Kidney tubule cell (primary cell): ENCODE measurements around the gene TFF1.

Experiments
- DNase-seq: peaks from one replicate; pipeline ENCODE4 v3.0.0-alpha.2; 2018; ENCODE audit warnings: low spot score

Gene TFF1

DNA sequence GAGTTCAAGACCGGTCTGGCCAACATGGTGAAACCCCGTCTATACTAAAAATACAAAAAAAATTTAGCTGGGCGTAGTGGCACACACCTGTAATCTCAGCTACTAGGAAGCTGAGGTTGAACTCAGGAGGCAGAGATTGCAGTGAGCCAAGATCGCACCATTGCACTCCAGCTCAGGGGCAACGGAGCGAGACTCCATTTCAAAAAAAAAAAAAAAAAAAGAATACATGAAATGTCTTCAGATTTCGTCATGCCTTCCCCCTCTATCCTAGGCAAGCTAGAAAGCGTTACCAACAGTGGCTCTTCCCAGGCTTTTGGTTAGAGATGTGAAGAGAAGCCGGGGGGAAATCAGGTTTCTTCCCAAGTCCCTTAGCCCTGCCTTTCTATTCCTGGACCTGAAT, 3.6 kb downstream of the TFF1 start:
- DNase-seq = peak; percentile 8

DNA sequence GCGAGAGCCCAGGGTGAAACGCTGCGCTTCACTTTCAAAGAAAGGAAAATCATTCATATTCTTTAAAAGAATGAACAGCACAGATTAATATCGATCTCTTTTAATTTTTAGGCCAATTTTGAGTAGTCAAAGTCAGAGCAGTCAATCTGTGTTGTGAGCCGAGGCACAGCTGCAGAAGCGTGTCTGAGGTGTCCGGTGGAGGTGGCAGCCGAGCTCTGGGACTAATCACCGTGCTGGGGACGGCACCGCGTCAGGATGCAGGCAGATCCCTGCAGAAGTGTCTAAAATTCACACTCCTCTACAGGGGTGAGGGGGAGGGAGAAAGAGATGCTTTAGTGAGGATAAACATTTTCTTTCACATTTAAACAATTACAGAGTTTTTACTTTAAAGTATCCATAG, 4.1 kb downstream of the TFF1 start:
- DNase-seq = no peak

DNA sequence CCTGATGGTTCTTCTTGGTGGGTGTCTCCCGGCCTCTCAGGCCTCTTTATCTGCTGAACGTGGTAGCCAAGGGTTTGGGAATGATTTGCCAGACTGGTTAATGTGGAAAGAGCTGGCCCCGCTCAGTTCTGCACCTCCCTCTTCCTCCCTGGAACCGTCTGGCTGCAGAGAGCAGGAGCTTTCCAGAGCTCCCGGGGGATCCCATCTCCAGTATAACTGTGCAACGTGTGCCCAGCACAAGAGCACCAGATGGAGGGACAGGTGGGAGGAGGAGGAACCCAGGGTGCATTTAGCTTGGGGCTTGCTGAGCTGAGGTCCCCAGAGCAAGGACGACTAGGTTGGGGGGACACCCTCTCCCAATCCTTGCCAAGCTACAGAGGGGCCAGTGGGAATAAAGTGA, 5.0 kb downstream of the TFF1 start:
- no peak for DNase-seq

DNA sequence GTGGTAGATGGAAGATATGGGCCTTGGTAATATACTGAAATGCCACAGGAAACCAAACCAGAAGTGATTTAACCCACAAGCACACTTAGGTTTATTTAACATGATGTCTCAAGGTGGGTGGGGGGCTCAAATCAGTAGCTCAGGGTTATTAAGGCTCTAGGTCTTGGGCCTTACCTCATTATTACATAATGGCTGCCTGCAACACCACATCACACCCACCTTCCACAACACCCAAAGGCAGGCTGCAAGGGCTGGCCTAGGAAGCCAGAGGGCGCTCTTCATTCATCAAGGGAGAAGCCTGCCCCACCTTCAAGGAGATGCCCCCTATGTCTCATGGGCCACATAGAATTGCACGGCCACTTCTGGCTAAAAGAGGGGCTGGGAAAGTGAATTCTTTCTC, 6.0 kb downstream of the TFF1 start:
- no peak for DNase-seq

DNA sequence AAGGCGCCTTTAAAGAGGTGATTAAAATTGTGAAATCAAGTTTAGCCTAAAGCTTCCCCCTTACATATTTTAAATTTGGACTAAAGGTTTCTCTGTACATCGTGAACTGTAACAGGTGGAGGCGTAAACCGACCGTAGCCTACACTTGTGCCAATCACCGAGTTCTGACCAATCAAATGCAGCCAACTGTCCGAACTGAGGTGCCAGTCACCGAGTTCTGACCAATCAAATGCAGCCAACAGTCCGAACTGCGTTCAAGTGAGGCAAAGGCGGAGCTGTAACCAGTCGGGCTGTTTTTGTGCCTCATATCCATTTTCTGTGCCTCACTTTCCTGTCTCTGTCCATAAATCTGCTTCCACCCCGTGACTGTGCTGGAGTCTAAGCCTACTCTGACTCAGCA, 7.4 kb downstream of the TFF1 start:
- DNase-seq = no peak

DNA sequence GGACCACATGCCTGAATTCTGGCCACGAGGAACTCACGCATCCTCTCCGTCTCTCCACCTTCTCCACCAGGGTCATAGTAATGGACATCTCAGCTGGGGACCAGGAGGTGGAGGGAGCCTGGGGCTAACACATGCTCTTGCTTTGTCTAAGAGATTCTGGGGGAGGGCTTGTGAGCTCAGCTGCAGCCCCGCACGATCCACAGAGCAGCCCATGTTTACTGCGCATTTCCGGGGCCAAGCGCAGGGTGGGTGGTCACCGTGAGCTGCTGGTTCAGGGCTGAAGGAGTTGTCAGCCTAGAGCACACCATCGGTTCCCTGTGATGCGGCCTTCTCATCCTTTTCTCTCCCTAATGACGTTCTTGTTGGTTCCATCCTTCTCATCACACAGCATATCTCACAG, 8.1 kb downstream of the TFF1 start:
- DNase-seq = no peak

DNA sequence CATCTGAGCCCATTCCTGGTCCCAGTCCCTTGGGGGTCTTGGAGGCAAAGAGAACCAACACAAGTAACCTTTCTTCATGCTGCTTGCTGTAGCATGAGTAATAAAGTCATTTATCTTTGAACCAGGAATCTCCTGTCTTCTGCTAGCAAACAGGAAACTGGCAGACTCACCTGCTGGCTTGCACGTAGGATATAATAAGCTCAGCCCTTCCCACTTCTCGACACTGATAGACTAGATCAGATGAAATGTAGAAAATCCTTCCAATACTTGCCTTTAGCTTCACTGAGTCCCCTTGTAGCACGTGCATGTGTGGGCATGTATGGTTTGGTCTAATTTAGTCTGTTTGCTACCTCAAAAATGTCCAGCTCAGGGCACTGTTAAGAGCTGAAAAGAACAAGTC, 9.0 kb downstream of the TFF1 start:
- DNase-seq = no peak

DNA sequence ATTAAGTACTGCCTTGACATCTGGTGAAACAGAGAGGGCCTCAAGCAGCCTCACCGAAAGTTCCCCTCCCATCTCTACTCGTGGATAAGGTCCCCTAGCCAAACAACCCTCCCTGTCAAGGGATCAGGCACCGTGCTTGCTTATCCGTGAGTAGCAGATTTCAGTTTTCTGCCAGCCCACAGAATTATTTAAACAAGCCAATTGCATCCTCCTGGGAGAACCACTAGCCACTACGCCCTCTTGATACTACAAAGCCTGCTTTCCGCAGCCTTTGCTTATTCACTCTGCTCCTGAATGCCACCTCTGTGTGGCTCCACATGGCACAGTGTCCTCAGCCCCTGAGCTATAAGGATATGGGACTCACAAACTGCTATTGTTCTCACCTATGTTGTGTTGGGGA, 9.7 kb downstream of the TFF1 start:
- no peak for DNase-seq

DNA sequence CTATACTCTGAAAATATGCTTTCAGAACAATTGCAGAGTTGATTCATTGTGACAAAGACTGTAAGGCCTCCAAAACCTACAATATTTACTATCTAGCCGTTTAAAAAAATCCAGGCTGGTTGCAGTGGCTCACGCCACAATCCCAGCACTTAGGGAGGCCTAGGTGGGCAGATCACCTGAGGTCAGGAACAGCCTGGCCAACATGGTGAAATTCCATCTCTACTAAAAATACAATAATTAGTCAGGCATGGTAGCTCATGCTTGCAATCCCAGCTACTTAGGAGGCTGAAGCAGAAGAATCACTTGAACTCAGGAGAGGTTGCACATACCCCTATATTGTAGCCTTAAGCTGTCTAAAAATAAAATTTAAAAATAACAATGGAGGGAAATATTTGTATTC, 10.3 kb downstream of the TFF1 start:
- DNase-seq = peak; percentile 35

DNA sequence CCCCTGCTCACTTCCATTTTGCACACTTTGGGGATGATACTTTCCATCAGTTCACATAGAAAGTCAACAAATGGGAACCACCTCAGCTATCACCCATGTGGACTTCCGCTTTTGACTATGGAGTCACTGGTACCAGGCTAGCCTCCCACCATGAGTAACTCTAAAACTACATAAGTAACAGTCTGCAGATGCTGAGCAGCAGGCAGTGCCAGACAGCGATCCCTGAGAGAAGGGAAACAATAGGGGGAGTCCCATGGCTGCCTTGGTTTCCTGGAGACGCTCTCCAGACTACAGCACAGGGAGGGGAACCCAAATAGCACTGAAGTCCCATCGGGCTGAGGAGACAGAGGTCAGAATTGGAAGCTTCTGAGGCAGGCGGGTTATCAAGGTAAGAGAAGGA, 12.7 kb downstream of the TFF1 start:
- no peak for DNase-seq

DNA sequence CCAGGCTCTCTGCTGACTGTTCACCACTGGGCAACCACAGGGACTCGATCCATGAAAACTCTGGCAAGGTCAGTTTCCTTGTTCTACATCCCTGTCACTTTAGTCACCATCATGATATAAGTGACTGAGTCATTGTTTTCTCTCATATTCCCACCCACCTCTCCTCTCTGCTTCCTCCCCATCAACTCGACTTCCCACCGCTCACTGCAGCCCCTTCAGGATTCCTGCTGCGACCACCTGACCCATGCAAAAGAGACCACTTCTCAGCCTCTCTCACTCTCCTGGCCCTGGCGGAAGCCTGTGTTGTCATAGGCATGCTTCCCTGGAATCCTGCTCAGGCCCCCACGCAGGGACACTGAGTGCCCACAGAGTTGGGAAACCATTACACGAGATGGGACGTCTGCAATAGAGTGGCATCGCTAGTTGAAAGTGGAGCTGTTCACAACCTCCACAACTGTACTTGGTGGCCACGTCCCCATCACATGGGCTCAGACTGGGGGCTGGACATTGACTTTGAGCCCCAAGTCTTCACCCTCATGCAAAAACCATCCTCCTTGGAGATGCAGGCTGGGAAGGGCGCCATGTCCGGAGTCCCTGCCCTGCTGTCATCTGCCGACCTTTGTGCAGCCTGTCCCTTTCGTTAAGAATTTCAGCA, 13.8 kb downstream of the TFF1 start:
- DNase-seq = peak; percentile 52

DNA sequence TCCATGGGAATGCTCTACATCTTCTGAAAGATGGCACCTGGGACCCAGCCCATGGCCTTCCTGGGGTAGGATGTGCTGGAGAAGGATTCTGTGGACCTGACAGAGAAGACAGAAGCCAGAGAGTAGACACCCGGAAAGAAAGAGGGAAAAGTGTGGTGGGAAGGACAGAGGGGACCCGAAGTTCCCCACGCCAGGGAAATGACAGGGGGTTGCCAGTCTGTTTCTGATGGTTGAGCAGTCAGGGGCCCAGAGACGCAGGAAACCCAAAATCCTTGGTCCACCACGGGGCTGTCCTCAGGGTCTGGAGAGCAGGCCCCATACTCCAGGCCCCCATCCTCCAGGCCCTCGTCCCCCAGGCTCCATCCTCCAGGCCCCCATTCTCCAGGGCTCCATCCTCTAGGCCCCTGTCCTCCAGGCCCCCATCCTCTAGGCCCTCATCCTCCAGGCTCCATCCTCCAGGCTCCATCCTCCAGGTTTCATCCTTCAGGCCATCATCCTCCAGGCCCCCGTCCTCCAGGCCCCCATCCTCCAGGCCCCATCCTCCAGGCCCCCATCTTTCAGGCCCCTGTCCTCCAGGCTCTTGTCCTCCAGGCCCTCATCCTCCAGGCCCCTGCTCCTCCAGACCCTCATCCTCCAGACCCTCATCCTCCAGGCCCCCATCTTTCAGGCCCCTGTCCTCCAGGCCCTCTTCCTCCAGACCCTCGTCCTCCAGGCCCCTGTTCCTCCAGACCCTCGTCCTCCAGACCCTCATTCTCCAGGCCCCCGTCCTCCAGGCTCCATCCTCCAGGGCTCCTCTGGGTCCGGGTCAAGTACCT, 14.5 kb downstream of the TFF1 start:
- DNase-seq = no peak

DNA sequence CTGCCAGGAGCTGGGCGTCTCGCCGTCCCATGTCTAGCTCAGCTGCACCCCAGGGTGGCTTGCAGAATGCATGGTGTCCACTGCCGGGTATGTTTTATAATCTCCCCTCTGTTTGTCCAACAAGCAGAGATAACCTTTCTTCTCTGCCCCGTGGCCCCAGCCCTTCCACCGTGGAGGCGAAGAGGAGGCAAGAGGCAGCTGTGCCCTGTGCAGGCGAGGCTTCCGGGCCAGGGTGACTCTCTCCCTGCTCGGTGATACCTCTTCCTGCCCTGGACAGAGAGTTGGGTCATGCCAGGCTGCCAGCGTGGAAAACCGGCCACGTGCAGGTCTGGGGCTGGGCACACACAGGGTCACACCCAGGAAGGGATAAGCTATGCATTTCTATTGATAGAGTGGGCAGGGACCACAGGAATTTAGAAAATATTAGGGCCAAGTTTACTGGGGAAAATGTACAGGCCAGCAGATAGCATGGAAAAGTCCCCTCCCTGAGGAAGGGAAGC, 15.4 kb downstream of the TFF1 start, which contains the start of gene TFF2:
Gene TFF2, minus strand, starts transcription at position 68 of the 500 bp plus-strand sequence. Its CDS starts 37 bp downstream, at position 31.
- peak; percentile 17 for DNase-seq

DNA sequence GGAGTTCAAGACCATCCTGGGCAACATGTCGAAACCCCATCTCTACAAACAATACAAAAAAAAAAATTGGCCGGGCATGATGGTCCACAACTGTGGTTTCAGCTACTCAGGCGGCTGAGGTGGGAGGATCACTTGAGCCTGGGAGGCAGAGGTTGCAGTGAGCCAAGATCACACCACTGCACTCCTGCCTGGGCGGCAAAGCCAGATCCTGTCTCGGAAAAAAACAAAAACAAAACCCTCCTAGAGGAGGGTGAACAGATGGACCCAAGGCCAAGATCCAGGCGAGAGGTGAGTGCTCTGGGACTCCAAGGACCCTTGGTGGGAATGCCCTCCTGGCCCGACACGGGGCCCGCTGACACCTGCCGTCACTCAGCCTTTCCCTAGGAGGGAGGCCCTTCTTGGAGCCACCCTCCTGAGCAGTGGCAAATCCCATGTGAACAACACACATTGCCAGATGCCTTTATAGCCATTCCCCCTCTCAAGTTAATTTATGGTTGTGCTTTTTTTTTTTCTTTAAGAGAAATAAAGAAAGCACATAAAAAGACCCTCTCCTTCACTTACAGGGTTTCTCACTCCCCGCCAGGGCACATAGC, 15.9 kb downstream of the TFF1 start:
- DNase-seq = no peak

DNA sequence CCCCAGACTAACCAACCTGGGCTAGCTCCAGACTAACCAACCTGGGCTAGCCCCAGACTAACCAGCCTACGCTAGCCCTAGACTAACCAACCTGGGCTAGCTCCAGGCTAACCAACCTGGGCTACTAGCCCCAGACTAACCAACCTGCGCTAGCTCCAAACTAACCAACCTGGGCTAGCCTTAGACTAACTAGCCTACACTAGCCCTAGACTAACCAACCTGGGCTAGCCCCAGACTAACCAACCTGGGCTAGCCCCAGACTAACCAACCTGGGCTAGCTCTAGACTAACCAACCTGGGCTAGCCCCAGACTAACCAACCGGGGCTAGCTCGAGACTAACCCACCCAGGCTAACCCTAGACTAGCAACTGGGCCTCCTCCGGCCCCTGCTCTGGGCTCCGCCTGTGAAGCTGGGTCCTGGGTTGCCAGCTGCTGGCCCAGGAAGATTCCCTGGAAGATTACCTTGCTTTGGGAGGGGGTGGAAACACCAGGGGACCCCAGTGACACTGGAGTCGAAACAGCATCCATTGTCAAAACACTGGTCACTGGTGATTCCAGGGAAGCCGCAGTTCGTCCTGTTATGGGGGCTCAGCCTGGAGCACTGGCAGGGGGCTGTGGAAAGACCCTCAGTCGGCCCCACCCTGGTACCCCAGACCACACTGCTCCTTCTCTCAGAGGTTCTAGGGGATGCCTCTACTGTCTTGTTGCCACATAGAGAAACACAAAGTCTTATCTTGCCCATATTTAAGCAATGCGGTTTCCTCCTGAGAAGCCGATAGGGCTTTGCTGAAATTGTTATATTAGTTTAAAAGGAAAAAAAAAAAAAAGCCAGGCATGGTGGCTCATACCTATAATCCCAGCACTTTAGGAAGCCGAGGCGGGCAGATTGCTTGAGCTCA, 16.7 kb downstream of the TFF1 start:
- no peak for DNase-seq

DNA sequence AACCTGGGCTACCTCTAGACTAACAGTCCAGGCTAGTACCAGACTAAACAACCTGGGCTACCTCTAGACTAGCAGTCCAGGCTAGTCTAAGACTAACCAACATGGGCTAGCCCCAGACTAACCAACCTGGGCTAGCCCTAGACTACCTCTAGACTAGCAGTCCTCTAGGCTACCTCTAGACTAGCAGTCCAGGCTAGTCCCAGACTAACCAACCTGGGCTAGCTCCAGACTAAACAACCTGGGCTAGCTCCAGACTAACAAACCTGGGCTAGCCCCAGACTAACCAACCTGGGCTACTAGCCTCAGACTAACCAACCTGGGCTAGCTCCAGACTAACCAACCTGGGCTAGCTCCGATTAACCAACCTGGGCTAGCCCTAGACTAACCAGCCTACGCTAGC, 17.6 kb downstream of the TFF1 start:
- no peak for DNase-seq

DNA sequence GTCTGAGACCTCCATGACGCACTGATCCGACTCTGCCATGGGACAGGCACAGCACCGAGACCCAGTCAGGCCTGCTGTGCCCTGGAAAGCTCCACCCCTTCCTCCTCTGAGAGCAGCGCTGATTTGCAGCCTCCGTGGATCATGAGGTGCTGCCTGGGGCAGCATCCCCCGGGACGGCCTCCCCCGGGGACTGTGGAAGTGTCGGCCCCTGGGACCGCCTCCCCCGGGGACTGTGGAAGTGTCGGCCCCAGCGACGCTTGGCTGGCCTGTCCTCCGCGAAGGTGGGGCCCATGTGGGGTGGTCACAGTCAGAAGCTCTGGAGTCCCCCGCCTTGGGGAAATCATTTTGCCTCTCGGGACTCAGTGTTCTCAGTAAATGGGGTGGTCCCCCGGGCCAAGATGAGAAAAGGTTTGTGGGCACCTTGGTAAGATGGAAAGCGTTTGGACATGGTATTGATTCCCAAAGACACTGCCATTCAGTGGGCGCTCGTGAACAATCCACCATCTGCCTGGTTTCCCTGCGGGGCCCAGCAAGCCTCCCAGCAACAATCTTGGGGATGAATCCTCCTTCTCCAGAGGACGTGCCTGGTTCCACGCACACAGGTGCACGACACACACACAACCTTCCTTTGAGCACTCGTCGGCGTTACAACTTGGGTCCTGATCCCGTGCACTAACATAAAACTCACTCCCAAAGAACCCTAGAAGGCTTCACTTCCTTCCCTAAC, 18.6 kb downstream of the TFF1 start:
- DNase-seq = no peak

DNA sequence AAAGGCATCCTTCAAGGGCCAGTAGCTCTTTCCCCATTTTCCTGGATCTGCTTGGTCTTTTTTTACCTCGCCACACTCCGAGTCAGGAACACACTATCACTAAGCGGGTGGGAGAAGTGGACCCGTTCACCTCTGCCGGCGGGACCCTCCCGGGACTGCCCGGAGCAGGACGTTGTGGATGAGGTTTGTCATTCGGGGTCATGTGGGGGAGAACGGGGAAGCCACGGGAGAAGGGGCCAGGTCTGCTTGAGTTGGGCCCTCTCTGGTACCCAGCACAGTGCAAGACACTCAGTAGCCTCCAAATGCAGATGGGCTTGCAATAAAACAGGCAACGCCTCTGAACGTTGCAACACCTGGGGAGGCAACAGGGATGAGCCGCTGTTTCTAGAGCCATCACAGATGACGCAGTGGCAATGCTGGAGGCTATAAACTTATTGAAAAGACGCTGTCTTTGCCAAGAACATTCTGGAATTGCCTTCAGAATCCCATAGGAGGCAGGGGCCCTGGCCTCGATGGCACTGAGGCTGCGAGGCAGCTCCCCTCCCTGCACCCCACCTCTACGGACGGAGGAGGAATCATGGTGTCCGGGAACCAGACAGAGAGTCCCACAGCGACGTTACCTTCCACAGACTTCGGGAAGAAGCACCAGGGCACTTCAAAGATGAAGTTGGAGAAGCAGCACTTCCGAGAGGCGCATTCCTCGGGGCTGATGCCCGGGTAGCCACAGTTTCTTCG, 19.3 kb downstream of the TFF1 start:
- no peak for DNase-seq

DNA sequence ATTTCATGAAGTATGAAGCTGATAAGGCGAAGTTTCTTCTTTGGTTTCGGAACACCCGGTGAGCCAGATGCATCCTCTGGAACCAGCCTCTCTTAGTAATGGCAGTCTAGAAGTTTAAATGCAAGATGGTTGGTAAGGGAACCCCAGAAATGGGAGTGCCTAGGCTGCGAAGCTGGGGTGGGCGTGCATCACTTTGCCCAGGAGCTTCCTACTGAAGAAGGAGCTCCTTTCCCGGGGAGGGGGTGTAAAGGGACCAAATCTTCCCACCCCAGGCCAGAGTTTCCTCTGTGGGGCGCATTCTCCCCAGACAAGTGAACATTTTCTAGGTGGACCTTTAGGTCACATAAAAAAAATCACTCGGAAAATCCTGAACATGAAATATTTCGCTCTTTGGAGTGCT, 19.9 kb downstream of the TFF1 start:
- no peak for DNase-seq

DNA sequence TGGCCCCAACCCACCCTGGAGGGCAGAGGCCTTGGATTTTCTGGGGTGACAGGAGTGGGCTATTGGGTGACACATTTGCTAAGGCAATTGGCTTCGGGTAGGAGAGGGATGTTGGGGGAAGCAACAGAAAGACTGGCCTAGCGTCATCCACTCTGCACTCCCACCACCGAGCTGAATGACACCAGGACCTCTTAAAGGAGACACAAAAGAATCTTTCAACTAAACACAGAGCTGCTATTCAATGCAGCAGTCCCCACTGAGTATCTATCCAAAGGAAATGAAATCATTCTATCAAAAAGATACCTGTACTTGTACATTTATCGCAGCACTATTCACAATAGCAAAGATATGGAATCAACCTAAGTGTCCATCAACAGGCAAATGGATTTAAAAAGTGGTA, 21.7 kb downstream of the TFF1 start:
- no peak for DNase-seq
